Tibial artery (tissue), 4 donors: ENCODE data around the gene SH2D6.

Source experiments
- DNase-seq, 2 donors: peaks; one replicate each; pipeline ENCODE4 v3.0.0-alpha.2; 2019
- H3K27ac ChIP-seq, 2 donors: fragments of 200-600 bp; sonication (generic) in 1 of 2; 1 replicate in 1 of 2; 2 replicates in 1 of 2; pipeline ENCODE4 v1.5.1; 2018 to 2019; ENCODE audit warnings: mild to moderate bottlenecking in 1 of 2
- H3K27me3 ChIP-seq, 2 donors: fragments of 200-600 bp; sonication (generic) in 1 of 2; one replicate each; pipeline versions ENCODE4 v1.5.1 to v1.6.0; 2016 to 2019
- H3K36me3 ChIP-seq, 3 donors: fragments of 200-600 bp; sonication (generic) in 2 of 3; one replicate each; pipeline ENCODE4 v1.5.1; 2016 to 2019; ENCODE audit warnings: mild to moderate bottlenecking in 2 of 3
- H3K4me1 ChIP-seq, 4 donors: fragments of 200-600 bp; sonication (generic) in 2 of 4; 1 replicate in 3 of 4; 2 replicates in 1 of 4; pipeline ENCODE4 v1.5.1; 2016 to 2019
- H3K4me3 ChIP-seq, 2 donors: fragments of 200-600 bp; sonication (generic) in 1 of 2; 1 replicate in 1 of 2; 2 replicates in 1 of 2; pipeline ENCODE4 v1.5.1; 2018 to 2019; ENCODE audit warnings: mild to moderate bottlenecking in 2 of 2
- H3K9me3 ChIP-seq, 3 donors: fragments of 200-600 bp; sonication (generic) in 1 of 3; one replicate each; pipeline ENCODE4 v1.5.1; 2016 to 2019
- intact Hi-C: fragments of 100-400 bp; cut with DNase I; formaldehyde crosslinking; loops from one replicate; pipeline ENCODE4 v1.15.0; 2023; ENCODE audit warnings: low total_unique reads
- TF ChIP-seq, protein P1 (sequence below), 2 experiments: fragments of 200-600 bp in 1 of 2; fragments of 450-650 bp in 1 of 2; IDR thresholded peaks; one replicate each; pipeline ENCODE4 v1.5.1; 2017 to 2019; ENCODE audit warnings: antibody characterized with exemption in 2 of 2, mild to moderate bottlenecking in 1 of 2, moderate library complexity in 1 of 2

SH2D6 gene

DNA sequence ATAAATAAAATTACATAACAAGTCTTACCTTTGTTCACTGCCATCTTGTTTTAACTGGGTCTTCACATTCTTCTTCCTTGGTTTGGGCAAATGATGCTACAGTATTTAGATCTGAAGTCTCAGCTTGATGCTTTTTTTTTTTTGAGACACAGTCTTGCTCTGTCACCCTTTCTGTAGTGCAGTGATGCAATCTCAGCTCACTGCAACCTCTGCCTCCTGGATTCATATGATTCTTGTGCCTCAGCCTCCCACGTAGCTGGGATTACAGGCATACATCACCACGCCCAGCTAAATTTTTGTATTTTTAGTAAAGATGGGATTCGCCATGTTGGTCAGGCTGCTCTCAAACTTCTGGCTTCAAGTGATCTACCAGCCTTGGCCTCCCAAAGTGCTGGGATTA, 67.3 kb downstream of the SH2D6 start:
- intact Hi-C loops, result no loop called here
- DNase-seq, result peak in 1 of 2 donors; percentile 3
- no peaks in the 10 kb centered on the region for H3K9me3 ChIP-seq
- H3K36me3 ChIP-seq, result no peaks in the 10 kb centered on the region
- H3K4me3 ChIP-seq, result no peak overlapping the region
- peaks cover 0 to 8% (median 4%) of the 10 kb centered on the region in 4 donors for H3K4me1 ChIP-seq
- no peak overlapping the region for H3K27ac ChIP-seq
- H3K27me3 ChIP-seq, result no peaks in the 10 kb centered on the region
- TF ChIP-seq, protein P1, sequence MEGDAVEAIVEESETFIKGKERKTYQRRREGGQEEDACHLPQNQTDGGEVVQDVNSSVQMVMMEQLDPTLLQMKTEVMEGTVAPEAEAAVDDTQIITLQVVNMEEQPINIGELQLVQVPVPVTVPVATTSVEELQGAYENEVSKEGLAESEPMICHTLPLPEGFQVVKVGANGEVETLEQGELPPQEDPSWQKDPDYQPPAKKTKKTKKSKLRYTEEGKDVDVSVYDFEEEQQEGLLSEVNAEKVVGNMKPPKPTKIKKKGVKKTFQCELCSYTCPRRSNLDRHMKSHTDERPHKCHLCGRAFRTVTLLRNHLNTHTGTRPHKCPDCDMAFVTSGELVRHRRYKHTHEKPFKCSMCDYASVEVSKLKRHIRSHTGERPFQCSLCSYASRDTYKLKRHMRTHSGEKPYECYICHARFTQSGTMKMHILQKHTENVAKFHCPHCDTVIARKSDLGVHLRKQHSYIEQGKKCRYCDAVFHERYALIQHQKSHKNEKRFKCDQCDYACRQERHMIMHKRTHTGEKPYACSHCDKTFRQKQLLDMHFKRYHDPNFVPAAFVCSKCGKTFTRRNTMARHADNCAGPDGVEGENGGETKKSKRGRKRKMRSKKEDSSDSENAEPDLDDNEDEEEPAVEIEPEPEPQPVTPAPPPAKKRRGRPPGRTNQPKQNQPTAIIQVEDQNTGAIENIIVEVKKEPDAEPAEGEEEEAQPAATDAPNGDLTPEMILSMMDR (IDR thresholded peaks at IDR 0.05), result no peak
